A549 treated with ZK216348 at 1 μM for 4 hours (cell line): ENCODE measurements around the gene COL6A6. TPM values are rescaled to one million over a fixed set of nuclear protein-coding genes. Genes with fewer than 3 reads are reported as not detected.

Experiments used
- total RNA-seq: library from RNA; stranded (reverse); fragments of 200-300 nt; extraction: Qiagen RNA extraction; gene quantifications from 5 replicates; pipeline ENCODE4 v1.2.3, GENCODE V29; 2022; ENCODE audit warnings: low read depth

Gene COL6A6
- total RNA-seq, result not detected in 5 replicates

GRCh38 chr3:130516645-130517512 lies at the start of gene COL6A6:
Gene COL6A6 (plus strand): TSS chr3:130517177. CDS start chr3:130560365, 43,188 bp downstream.

Other genes starting within 250 kb of the COL6A6 start
- not detected in 5 replicates for gene COL6A5, start 171.5 kb upstream of the COL6A6 start, total RNA-seq
- 14.0 to 17.8 TPM (median 17.2 TPM) in 5 replicates for gene PIK3R4, start 229.7 kb downstream of the COL6A6 start, total RNA-seq